TTC549 (cell line): ENCODE data around the gene SLC24A3.
"Not testable (repeated sequence)": the region's sequence is repeated elsewhere in the genome, so short reads cannot be mapped to it uniquely, and the experiment has no call there.

Source experiments
- FAIRE-seq: peaks from 2 replicates; lab custom pipeline; 2012; peaks lifted over from hg19 to GRCh38; lab: Jason Lieb, UNC

The SLC24A3 gene

DNA sequence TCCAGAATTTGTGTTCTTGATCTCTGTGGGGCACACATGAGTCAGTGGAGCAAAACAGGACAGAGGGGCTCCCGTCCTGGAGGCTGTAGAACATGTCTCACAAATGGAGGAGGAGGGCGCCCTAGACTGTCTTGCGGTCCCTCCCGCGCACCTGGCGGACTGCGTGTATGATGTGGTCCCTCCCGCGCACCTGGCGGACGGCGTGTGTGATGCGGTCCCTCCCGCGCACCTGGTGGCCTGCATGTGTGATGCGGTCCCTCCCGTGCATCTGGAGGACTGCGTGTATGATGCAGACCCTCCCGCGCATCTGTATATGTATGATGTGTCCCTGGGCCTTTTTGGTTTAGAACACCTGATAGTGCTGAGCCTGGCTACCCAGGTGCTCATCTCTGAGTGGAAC, 386.8 kb downstream of the SLC24A3 start:
- no peak for FAIRE-seq

DNA sequence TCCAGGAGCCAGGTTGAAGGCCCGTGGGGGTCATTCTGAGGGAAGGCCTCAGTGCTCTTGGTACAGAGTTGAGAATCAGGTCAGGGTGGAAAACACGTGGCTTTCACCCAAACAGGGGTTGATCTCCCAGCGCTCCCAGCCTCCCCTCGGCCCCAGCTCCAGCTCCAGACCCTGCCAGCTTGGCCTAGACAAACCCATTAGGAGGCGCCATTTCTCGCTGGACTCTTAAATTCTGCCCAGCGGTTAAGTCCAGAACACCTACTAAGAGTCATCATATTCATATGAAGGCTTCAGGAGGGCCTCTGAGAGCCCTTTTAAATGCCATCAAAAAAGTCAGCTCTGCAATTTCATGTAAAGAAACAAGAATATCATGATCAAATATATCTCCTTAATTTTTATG, 387.6 kb downstream of the SLC24A3 start:
- no peak for FAIRE-seq

DNA sequence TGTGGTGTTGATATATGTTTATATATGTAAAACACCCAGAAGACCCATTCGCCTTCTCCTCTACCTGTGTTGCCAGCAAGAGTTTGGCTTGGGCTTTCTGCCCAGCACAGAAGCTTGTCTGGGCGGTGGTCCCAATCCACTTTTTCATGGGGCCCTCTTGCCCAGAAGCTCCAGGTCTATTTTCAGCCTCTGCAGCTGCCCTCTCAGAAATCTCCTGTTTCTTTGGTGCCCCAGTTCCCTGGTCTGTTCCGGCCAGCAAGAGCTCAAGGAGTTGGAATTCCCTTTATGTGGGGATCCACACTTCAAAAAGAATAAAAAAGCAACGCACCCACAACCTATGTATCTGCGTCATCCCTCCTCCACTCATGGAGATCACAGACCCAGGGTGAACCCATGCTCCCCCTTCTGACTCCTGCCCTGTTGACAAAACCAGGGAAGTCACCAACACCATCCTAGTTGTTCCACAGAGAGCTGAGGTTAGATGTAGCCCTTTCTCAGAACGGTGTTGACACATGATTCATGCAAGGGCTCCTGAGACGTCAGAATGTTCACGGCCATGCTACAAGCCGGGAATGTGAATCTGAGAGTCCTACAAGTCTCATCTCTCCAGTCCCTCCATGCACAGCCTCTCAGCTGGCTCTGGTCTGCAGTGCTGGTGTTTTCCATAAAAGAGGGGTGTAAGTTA, 388.8 kb downstream of the SLC24A3 start:
- no peak for FAIRE-seq

DNA sequence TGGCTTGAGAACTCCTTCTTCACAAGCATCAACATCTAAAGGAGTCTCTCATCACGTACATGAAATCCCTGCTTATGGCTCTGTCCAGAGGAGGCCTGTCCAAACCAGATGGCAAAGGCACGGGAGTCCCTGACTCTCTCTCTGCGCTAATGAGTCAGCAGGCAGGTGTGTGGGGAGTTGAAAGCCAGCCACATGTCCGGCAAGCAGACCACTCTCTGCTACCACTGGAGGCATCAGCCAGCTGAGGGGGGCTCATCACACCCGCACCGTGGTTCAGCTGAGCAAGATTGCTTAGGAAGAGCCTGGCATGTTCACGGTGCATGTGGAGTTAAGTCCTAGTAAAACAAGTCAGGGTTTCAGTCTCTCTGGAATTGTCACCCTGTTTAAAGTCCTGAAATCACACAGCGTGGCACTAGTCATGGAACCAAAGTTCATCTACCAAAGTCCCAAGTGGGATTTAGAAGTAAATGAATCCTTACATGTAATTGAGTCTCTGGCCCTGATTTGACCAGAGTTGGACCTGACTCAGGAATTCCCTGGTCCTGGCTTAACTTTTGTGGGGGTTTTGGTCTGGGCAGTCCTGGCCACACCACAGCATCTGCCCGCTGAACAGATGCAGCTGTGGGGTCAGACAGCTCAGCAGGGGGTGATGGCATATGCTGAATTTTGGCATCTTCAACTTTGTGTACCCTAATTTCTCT, 390.4 kb downstream of the SLC24A3 start:
- no peak for FAIRE-seq

DNA sequence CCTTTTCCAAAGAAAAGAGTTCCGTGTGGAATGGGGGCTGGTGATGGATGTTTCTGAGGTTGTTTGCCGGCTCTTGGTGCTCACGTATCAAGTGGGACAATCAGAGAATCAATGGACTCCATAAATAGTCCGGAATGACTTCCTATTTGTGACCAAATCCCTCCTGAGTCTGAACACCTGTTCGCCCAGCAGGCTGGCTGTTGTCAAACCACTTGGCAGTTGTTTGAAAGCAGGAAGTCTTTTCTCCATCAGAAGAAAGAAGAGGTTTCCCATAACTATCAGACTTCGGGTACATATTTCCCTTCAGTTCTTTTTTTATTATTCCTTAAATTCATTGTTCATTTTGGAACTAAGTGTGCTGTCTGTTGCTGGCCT, 390.9 kb downstream of the SLC24A3 start:
- FAIRE-seq = no peak

DNA sequence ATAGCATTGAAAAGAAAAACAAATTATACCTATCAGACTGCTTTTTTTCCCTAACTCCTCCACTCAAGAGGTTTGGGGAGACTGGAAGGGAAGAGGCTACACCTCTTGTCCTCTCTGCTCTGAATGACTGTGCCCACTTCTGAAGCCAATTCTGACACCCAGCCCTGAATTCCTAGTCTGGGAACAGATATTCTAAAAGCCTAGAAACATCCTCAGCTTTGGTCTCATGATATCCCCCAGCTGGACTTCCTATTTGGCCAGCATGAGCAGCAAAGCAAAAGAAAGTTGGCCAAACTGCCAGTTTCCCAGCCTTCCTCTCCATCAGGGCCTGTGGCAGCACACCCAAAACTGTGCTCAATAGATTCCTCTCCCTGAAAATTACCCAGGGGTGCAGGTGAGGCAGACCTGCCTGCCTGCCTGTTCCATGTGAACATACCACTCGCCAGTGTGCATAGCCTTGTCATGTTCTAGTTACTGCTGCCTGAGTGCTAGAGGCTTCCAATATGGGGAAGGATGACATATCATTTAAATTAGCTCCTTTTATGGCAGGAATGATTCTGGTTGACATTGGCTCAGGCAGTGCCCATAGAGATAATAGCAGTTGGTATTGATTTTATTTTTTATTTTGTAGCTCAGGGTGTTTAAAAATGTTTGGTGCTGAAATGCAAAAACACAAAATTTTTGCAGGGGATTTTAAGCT, 393.5 kb downstream of the SLC24A3 start:
- no peak for FAIRE-seq

DNA sequence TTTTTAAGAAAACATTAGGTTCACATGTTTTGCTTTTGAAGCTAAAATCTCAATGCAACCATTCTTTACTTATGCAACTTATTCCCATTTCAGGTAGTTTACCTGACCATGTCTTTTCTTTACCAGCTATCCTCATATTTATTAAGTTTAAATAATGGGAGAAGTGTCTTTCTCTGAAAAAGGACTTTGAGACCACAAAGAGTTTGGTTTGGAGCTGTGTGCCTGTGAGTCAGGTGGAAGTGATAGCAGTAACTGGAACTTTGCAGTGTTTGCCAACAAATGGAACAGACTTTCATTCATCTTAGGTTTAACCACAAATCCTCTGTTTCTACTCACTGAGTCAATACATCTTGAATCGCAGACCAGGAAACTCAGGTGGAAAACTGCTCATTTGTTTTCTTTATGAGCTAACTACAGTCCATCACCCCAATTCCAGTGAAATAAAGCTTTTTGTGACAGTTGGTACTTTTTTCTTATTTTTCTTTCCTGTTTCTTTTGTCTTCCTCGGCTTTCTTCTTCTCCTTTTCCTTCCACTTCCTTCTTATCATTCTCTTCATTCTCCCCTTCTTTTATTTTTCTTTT, 397.3 kb downstream of the SLC24A3 start:
- FAIRE-seq = no peak

DNA sequence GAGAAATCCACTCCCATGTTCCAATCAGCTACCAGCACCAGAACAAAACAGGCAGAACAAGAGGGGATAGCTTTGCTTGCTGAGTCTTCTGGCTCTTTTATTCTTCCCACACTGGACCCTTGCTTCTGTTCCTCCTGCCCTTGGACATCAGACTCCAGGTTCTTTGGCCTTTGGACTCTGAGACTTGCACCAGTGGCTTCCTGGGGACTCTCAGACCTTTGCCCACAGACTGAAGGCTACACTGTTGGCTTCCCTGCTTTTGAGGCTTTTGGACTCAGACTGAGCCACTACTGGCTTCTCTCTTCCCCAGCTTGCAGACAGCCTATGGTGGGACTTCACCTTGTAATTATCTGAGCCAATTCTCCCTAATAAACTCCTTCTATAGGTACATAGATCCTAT, 403.2 kb downstream of the SLC24A3 start:
- no peak for FAIRE-seq

DNA sequence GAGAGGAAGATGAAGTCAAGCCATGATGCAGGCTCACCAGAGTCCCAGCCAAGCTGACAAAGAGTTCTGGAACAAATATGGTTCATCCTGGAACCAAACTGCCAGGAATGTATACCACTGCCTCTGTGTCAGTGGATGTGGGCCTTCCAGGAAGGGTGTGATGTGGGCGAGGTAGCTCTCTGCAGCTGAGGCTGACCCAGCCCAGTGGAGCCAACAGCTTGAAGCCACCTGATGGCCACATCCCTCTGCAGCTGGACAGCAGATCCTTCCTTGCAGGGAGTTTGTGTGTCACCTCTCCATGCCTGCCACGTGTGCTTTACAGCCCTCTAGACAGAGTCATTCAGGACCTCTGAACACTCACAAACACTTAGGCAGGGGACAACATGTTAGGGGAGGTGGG, 403.6 kb downstream of the SLC24A3 start:
- FAIRE-seq = no peak

DNA sequence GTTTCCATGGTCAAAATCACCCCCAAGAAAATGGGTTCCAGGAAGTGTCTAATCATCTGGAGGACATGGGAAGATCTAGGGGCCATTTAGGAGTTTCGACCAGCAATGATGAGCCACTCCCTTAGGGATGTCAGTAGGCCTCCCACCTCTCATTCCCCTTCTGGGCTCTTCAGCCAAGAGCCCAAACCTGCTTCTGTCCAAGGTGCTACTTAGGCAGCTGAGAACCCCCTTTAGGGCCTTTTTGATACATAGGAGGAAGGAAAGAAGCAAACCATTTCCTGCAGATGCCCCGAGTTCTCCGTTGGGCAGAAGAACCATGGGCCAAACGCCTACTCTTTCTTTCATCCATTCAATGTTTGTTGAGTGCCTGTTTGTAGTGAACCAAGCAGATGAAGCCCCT, 404.2 kb downstream of the SLC24A3 start:
- FAIRE-seq = no peak

DNA sequence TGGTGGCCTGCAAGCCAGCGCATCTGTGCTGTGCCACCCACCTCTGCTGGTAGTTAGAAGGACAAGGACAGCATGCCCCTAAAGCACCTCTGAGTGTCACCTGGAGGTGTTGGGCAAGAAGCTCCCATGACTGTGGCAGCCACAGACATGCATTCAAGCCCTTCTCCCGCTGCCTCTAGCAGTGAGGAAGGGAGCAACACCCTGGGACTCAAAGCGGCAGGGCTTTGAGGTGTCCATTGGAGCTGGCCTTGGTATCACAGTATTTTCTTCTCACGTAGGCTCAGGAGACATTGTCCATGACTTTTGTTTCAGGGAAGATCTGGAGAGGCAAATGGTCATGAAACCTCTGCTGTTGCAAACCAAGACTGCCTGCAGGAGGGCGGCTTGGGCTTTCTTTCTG, 404.8 kb downstream of the SLC24A3 start:
- no peak for FAIRE-seq

DNA sequence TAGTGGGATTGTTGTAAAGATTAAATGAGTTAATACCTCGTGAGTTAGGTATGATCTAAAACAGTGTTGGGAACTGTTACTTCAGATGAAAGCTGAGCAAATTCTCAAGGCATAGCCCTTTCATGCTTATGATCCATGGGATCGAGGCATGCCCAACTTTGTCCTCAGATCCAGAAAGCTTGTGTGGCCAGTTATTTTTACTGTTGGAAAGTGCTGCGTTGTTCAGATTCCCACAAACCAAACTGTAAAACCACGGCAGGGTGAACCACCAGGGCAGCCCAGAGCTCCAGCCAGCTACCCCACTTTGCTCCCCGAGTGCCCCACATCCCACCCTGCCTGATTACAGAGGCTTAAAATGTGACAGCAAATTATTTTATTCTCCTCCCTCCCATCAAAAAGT, 406.3 kb downstream of the SLC24A3 start:
- FAIRE-seq = no peak

DNA sequence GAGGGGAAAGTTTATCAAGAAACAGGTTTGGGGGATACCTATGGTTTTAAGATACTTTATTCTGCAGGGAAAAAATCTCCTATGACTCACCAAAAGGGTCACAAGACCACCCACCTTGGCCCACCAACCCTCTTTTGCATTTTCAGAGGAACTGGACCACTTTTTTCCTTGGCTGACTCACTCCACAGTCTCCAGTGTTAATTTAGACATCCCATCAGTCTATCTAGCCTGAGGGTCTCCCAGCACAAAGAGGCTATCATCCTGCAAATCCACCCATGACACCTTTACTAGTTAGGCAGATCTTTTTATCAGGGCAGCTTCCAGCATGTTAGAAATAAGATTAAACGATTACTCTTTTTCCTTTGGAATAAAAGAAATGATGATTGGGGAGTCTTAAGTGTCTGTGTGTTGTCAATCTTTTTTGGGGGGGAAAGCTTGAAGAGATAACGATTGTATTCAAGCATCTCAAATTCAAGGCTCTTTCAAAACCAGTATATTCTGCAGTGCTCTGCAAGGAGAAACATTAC, 407.5 kb downstream of the SLC24A3 start:
- no peak for FAIRE-seq

DNA sequence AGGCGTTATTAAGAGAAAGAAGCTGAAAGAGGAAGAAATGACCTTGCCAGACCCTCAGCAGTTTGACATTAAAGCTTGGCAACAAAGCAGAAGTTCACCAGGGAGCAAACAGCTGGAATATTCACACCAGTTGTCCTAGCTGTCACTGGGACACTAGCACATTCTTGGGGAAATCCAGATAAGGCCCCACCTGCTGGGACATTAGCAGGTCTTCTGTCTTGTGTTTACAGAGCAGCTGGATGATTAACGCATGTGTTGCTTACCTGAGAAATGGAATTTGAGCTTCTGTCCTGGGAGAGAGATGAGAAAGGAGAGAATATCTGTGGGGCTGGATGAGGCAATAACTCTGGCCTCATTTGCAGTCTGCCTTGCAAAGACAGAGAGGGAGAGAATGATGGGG, 408.0 kb downstream of the SLC24A3 start:
- FAIRE-seq = no peak

DNA sequence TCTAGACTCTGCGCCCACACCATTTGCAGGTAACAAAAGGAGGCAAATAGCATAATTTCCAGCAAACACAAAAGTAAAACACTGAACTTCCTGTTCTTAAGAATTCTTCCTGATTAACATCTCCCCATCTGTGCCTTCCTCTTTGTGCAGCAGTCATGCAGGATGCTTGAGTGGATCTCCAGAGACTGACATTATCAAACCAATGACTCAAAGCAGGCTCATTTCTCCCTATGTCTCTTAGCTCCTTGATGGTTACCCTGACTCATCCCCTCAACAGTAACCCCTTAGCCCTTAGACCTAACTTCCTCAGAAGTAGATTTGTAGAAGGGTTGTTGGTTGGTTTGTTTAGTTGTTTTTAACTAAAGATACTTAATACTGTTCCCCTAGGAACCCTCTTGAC, 408.6 kb downstream of the SLC24A3 start:
- no peak for FAIRE-seq

DNA sequence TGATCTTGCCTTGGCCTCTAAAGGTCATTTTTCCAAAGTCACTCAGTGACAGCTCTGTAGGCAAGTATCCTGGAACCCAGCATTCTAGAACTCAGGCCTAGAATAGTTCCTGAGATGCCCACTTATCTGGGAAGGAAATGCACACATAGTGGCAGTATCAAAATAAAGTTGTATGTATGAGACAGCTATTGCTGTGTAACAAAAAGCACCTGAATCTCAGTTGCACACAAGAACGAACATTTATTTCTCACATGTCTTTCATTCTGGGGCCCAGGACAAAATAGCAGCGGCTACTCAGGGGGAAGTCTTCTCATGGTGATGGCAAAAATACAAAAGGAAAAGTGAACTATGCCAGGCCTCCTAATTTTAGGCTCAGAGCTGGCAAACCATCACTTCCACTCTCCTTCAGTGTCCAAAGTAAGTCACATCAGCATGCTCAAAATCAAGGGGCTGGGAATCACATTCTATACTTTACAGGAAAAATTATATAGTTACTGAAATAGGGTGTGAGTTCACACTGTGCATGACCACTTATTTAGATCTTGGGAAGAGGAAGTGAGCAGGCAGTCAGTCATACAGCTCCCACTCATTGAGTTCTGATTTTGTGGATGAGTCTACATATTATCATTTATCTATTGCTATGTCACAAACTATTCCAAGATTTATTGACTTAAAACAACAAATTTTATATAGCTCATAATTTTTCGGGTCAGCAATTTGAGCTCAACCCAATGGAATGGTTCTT, 412.0 kb downstream of the SLC24A3 start:
- no peak for FAIRE-seq

DNA sequence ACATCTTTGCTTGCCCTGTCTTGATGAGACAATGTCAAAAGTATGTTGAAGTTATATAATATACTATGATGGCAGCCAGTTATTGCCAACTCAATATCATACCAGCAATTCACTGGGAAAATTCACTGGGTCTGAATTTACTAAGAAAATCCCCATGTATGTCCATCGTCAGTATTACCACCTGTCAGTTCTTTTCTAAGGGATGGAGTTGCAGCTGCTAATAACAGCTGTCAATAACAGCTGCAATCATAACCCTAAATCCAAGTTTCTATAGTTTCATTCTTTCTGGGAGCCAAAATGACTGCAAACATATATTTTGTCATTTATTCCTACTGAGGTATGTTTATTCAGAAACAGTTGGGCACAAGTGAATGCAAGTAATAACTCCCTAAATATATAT, 413.0 kb downstream of the SLC24A3 start:
- FAIRE-seq = no peak

DNA sequence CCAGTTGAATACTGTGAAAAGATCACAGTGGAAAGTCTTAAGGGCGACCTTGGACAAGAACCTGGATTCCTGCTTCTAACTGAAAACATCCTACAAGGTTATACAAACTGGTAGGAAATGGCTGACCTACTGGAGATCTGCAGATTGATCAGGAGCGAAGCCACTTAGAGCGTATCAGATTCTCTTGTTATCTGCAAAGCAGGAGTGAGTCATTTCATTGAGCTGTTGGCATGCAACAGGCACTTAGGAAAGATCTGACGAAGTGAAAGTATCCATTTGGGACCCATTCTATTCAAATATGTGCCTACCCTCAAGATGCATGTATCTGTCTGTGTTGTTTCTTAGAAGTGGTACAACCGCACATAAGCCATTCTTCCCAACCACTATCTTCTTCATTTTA, 414.5 kb downstream of the SLC24A3 start:
- no peak for FAIRE-seq

DNA sequence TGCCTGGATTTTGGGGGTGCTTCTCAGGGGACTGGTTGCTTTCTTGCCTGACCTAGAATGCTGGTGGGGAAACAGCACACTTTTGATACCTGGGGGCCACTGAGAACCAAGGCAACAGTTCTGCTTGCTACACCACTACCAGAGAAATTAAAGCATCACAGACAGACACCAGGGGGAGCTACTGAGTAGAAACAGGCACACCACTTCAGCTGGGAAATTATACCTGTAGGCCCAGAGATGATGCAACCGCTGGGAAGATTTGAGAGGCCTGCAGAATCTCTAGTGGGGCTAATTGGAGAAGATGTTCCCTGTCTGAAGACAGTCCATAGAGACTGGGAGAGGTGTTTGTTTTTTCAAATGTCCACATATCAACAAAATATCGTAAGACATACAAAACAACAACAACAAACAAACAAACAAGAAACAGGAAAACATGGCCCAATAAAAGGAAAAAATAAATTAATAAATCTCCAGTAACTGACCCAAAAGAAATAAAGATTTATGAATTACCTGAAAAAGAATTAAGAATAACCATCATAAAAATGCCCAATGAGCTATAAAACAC, 416.2 kb downstream of the SLC24A3 start:
- FAIRE-seq = no peak

DNA sequence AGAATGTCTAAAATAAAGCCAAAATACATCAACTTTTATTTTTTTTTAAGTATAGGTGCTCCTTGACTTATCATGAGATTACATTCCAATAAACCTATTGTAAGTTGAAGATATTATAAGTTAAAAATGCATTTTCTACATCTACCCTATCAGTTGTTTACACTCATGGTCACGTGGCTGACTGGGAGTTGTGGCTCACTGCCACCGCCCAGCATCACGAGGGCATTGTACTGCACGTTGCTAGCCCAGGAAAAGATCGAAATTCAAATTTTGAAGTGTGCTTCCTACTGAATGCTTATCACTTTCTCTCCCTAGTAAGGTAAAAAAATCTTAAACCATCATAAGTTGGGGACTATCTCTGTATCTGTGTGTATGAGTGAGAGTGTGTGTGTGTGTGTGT, 419.0 kb downstream of the SLC24A3 start:
- FAIRE-seq = no peak

DNA sequence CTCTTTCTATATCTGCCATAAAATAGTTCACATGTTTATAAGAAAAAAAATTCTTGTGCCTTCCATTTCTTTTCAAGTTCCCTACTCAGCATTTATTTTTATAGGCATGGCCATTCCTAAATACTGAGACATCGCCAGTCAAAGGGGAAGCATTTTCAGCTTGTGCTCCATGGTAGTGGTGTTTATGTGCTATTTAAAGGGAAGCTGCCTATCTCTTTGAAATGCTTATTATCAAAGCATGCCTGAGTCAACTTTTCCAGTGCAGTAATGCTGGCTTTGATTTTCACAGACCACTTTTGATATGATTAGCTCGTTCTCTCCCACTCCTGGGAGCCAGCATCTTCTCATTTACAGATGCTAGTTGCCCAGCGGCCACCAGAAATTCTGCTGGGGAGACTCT, 421.5 kb downstream of the SLC24A3 start:
- no peak for FAIRE-seq

DNA sequence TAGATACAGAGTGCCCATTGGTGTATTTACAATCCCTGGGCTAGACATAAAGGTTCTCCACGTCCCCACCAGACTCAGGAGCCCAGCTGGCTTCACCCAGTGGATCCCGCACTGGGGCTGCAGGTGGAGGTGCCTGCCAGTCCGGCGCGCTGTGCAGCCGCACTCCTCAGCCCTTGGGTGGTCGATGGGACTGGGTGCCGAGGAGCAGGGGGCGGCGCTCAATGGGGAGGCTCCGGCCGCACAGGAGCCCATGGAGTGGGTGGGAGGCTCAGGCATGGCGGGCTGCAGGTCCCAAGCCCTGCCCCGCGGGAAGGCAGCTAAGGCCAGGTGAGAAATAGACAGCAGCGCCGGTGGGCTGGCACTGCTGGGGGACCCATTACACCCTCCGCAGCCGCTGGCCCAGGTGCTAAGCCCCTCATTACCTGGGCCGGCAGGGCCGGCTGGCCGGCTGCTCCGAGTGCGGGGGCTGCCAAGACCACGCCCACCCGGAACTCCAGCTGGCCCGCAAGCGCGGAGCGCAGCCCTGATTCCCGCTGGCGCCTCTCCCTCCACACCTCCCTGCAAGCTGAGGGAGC, 427.1 kb downstream of the SLC24A3 start:
- not testable (repeated sequence) for FAIRE-seq
